AG10803 (cell line): ENCODE data around the gene GTF2H3.
A peak's percentile ranks its signal among the peaks of the same experiment; 100 is the strongest.

Experiments
- DNase-seq: peaks from one replicate; pipeline ENCODE4 v3.0.0; 2010; ENCODE audit warnings: low read depth
- H3K4me3 ChIP-seq: 2 replicates; pipeline ENCODE4 v1.5.1; 2011; ENCODE audit warnings: mild to moderate bottlenecking, low read length, control low read depth
- TF ChIP-seq, protein P1 (sequence below): conservative IDR thresholded peaks from 2 replicates; pipeline ENCODE4 v1.5.1; 2011; ENCODE audit warnings: mild to moderate bottlenecking, low read length, control low read depth, inconsistent platforms

Gene GTF2H3

GRCh38 chr12:123659996-123660727, 26.5 kb downstream of the GTF2H3 start:
- peak; percentile 88 for DNase-seq
- H3K4me3 ChIP-seq: no peak overlapping the region
- TF ChIP-seq, protein P1, sequence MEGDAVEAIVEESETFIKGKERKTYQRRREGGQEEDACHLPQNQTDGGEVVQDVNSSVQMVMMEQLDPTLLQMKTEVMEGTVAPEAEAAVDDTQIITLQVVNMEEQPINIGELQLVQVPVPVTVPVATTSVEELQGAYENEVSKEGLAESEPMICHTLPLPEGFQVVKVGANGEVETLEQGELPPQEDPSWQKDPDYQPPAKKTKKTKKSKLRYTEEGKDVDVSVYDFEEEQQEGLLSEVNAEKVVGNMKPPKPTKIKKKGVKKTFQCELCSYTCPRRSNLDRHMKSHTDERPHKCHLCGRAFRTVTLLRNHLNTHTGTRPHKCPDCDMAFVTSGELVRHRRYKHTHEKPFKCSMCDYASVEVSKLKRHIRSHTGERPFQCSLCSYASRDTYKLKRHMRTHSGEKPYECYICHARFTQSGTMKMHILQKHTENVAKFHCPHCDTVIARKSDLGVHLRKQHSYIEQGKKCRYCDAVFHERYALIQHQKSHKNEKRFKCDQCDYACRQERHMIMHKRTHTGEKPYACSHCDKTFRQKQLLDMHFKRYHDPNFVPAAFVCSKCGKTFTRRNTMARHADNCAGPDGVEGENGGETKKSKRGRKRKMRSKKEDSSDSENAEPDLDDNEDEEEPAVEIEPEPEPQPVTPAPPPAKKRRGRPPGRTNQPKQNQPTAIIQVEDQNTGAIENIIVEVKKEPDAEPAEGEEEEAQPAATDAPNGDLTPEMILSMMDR: no peak

- no peak overlapping the region for H3K4me3 ChIP-seq
- TF ChIP-seq, protein P1: no peak
- DNase-seq: no peak
These were observed 34.1 kb downstream of the GTF2H3 start for GRCh38 chr12:123667771-123668170.

GRCh38 chr12:123670882-123671728, 37.5 kb downstream of the GTF2H3 start, which contains the start of gene TCTN2:
TCTN2 (plus strand) TSS chr12:123671113; CDS start chr12:123671241, 128 bp downstream.
- DNase-seq: peak; percentile 91
- H3K4me3 ChIP-seq: peak within 1 kb of the TSS; percentile 88
- TF ChIP-seq, protein P1: no peak

DNA sequence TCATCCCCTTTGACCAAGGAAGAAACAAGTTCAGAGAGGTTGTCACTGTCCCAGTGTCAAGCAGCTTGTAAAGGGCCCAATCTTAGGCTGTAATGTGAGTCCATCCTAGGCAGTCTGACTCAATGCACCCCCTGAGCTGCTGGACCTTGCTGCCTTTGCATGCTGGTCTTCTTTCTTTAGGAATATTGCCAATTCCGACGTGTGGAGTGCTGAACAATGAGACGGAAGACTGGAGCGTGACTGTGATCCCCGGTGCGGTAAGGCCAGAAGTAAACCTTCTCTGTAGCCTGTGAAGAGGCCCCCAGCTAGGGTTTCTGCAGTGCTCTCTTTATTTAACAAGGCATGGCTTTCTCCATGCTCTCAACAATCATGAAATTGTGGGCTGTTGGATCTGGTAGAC, 38.2 kb downstream of the GTF2H3 start:
- peak overlapping the region; percentile 88 for H3K4me3 ChIP-seq
- DNase-seq: peak; percentile 3
- TF ChIP-seq, protein P1: no peak

- H3K4me3 ChIP-seq: no peak overlapping the region
- no peak for DNase-seq
- TF ChIP-seq, protein P1: no peak
These were observed 41.8 kb downstream of the GTF2H3 start for GRCh38 chr12:123675436-123675835.

GRCh38 chr12:123676616-123677320, 43.1 kb downstream of the GTF2H3 start:
- TF ChIP-seq, protein P1: no peak
- DNase-seq: no peak
- H3K4me3 ChIP-seq: no peak overlapping the region
